ENCODE results near the gene SYNGR3. TPM values are rescaled to one million over a fixed set of nuclear protein-coding genes. Genes with fewer than 3 reads are reported as not detected.
A peak's percentile ranks its signal among the peaks of the same experiment; 100 is the strongest.
"Not testable (repeated sequence)": the region's sequence is repeated elsewhere in the genome, so short reads cannot be mapped to it uniquely, and the experiment has no call there.

Gene SYNGR3
- total RNA-seq, 2 donors from 2014 or later, result 7.0 to 11.2 TPM

DNA sequence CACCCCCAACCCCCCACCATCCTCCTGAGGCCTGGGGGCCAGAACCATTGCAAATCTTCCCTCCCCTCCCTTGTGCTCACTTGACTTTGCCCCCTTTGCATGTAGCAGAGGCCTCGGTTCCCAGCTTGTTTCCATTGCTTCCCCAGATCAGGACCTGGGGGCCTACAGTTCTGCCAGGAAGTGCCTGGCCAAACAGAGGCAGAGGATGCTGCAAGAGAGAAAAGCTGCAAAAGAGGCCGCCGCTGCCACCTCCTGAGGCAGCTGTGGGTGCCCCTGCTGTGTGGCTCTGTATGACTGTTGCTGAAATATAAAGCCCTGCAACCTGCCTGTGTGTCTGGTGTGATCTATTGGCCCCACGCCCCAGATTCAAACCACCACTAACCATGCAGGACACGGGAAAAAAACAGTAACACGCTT, 28.1 kb upstream of the SYNGR3 start:
- Mint-ChIP-seq H3K27me3 (ENCODE audit: insufficient read depth) (peaks cover 16% of the 10 kb centered on the region), H3K9me3 (peaks cover 5% of the 10 kb centered on the region), H3K4me1 (peaks cover 35% of the 10 kb centered on the region), H3K36me3 (ENCODE audit: low read depth) (peaks cover 33% of the 10 kb centered on the region), H3K27ac (peak overlapping the region; percentile 66), H3K4me3 (peak overlapping the region; percentile 93)
- Histone ChIP-seq H3K27ac (ENCODE audit: low read depth, low read length) (no peak overlapping the region), H3K9me3 (ENCODE audit: control insufficient read depth, low read length) (no peaks in the 10 kb centered on the region), H3K36me3 (ENCODE audit: control insufficient read depth, insufficient read depth, low read length) (peaks cover 24% of the 10 kb centered on the region), H3K9ac (ENCODE audit: extremely low read depth, low read length, poor library complexity, severe bottlenecking) (no peak overlapping the region), H3K27me3 (ENCODE audit: control insufficient read depth, insufficient read depth, low read length, poor library complexity, severe bottlenecking) (no peaks in the 10 kb centered on the region), H3K4me1 (ENCODE audit: control insufficient read depth, insufficient read depth, low read length) (peaks cover 2% of the 10 kb centered on the region), H3K4me3 (ENCODE audit: low read length) (no peak overlapping the region)
- WGBS, 2 experiments (ENCODE audit: insufficient coverage in 1 of 2, insufficient read length in 1 of 2), result 71 to 78% methylated on average over 1 to 6 of the region's 6 CpGs
- DNase-seq, result peak; percentile 73
- TF ChIP-seq, protein P1, sequence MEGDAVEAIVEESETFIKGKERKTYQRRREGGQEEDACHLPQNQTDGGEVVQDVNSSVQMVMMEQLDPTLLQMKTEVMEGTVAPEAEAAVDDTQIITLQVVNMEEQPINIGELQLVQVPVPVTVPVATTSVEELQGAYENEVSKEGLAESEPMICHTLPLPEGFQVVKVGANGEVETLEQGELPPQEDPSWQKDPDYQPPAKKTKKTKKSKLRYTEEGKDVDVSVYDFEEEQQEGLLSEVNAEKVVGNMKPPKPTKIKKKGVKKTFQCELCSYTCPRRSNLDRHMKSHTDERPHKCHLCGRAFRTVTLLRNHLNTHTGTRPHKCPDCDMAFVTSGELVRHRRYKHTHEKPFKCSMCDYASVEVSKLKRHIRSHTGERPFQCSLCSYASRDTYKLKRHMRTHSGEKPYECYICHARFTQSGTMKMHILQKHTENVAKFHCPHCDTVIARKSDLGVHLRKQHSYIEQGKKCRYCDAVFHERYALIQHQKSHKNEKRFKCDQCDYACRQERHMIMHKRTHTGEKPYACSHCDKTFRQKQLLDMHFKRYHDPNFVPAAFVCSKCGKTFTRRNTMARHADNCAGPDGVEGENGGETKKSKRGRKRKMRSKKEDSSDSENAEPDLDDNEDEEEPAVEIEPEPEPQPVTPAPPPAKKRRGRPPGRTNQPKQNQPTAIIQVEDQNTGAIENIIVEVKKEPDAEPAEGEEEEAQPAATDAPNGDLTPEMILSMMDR (conservative IDR thresholded peaks at IDR 0.05), result no peak

DNA sequence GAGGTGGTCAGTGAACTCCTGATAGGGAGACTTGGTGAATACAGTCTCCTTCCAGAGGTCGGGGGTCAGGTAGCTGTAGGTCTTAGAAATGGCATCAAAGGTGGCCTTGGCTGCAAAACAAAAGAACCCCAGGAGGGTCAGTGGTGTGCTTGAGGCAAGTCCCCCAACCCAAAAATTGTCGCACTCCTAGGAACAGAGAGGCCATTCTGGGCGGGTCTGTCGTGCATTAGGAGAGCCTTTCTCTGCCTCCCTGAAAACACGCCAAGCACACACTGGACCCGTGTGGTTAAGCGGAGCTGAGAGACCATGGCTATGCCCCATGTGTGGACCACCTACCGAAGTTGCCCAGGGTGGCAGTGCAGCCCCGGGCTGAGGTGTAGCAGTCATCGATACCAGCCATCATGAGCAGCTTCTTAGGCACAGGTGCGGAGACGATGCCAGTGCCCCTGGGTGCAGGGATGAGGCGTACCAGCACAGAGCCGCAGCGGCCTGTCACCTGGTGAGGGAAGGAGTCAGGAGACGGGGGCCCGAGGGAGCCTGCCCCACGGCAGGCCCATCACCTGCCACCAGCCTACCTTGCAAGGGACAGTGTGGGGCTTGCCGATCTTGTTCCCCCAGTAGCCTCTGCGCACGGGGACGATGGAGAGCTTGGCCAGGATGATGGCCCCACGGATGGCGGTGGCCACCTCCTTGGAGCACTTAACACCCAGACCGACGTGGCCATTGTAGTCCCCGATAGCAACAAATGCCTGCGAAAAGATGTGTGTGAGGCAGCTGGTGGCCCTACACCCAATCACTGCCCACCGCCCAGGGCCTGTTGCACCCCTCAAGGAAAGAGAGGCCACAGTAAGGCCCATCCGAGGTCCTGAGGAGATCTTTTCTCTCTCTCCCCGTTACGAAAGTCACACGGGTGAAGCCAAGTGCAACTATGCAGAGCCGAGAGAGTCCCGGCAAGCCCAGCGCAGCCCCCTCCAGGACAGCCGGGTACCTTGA, 27.3 kb upstream of the SYNGR3 start:
- H3K27me3 ChIP-seq (ENCODE audit: control insufficient read depth, insufficient read depth, low read length, poor library complexity, severe bottlenecking); H3K9me3 Mint-ChIP-seq; H3K4me1 ChIP-seq (ENCODE audit: control insufficient read depth, insufficient read depth, low read length); DNase-seq; H3K27ac ChIP-seq (ENCODE audit: low read depth, low read length); H3K9me3 ChIP-seq (ENCODE audit: control insufficient read depth, low read length); H3K27me3 Mint-ChIP-seq (ENCODE audit: insufficient read depth): not testable (repeated sequence)
- H3K9ac ChIP-seq (ENCODE audit: extremely low read depth, low read length, poor library complexity, severe bottlenecking), result peak overlapping the region; percentile 96
- H3K4me3 Mint-ChIP-seq, result peak overlapping the region; percentile 93
- H3K4me3 ChIP-seq (ENCODE audit: low read length), result peak overlapping the region; percentile 93
- WGBS, 2 experiments (ENCODE audit: insufficient coverage in 1 of 2, insufficient read length in 1 of 2), result 83 to 89% methylated on average over 4 to 37 of the region's 37 CpGs
- peak overlapping the region; percentile 83 for H3K27ac Mint-ChIP-seq
- peaks cover 33% of the 10 kb centered on the region for H3K36me3 Mint-ChIP-seq (ENCODE audit: low read depth)
- peaks cover 35% of the 10 kb centered on the region for H3K4me1 Mint-ChIP-seq
- H3K36me3 ChIP-seq (ENCODE audit: control insufficient read depth, insufficient read depth, low read length), result peaks cover 24% of the 10 kb centered on the region

DNA sequence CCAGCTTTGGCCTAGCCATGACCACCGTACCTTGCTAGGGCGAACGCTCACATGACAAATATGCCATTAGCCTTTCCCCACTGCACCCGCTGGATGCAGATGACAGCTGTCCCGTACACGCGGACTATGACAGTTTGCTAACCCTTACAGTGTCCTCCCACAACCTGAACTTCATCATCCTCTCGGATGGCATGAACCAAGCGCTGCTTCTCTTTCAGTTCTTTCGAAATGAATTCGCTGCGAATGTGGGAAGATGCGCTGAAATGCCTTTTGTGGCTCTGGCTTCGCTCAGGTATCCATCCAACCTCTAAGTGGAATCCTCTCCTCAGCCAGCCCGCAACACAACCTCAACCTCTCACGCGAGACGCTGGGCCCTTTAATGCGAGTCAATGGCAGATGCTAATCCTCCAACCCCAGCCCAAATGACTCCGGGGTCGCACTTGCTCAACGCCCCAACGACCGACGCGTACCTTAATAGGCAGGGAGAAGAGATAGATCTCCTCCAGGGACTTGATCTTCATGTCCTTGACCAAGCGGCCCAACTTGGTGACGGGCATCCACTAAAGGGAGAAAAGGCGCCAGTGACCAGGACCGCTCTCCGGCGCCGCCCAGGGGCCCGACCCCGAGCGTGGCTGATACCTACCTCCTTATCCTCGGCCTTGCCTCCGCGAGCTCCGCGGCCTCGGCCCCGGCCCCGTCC, 25.8 kb upstream of the SYNGR3 start:
- H3K27me3 ChIP-seq (ENCODE audit: control insufficient read depth, insufficient read depth, low read length, poor library complexity, severe bottlenecking), result no peaks in the 10 kb centered on the region
- no peak for DNase-seq
- H3K27ac ChIP-seq (ENCODE audit: low read depth, low read length), result peak overlapping the region; percentile 92
- TF ChIP-seq, protein P1 (conservative IDR thresholded peaks at IDR 0.05), result peak; percentile 24
- H3K9ac ChIP-seq (ENCODE audit: extremely low read depth, low read length, poor library complexity, severe bottlenecking), result peak overlapping the region; percentile 96
- H3K4me3 ChIP-seq (ENCODE audit: low read length), result peak overlapping the region; percentile 93
- H3K9me3 Mint-ChIP-seq, result no peaks in the 10 kb centered on the region
- peaks cover 33% of the 10 kb centered on the region for H3K36me3 Mint-ChIP-seq (ENCODE audit: low read depth)
- 2 to 4% methylated on average over 14 to 36 of the region's 44 CpGs for WGBS, 2 experiments (ENCODE audit: insufficient coverage in 1 of 2, insufficient read length in 1 of 2)
- H3K36me3 ChIP-seq (ENCODE audit: control insufficient read depth, insufficient read depth, low read length), result peaks cover 24% of the 10 kb centered on the region
- peaks cover 2% of the 10 kb centered on the region for H3K4me1 ChIP-seq (ENCODE audit: control insufficient read depth, insufficient read depth, low read length)
- peaks cover 35% of the 10 kb centered on the region for H3K4me1 Mint-ChIP-seq
- H3K27me3 Mint-ChIP-seq (ENCODE audit: insufficient read depth), result peaks cover 3% of the 10 kb centered on the region
- peak overlapping the region; percentile 93 for H3K4me3 Mint-ChIP-seq
- H3K9me3 ChIP-seq (ENCODE audit: control insufficient read depth, low read length), result no peaks in the 10 kb centered on the region
- H3K27ac Mint-ChIP-seq, result peak overlapping the region; percentile 83
